DND-41 (cell line): ENCODE results near the gene FAM53A.

Experiments used
- ATAC-seq: fragments of 200-7000 bp; cut with Tn5 transposase; 3 replicates; pipeline ENCODE4 v1.9.1; 2021; ENCODE audit warnings: low read depth; ENCODE audit not compliant: insufficient read depth
- DNase-seq: peaks from one replicate; pipeline ENCODE4 v3.0.0-alpha.2; 2020
- H2AFZ ChIP-seq: 2 replicates; pipeline ENCODE4 v1.6.0; 2012; ENCODE audit warnings: low read depth, low read length
- H3K27ac ChIP-seq: 2 replicates; pipeline ENCODE4 v1.5.1; 2012; ENCODE audit warnings: low read length, inconsistent platforms
- H3K27me3 ChIP-seq: fragments of 200-600 bp; sonication (generic); 2 replicates; pipeline ENCODE4 v1.6.0; 2012; ENCODE audit warnings: low read length, mild to moderate bottlenecking, inconsistent platforms; ENCODE audit not compliant: insufficient read depth, poor library complexity
- H3K36me3 ChIP-seq: 2 replicates; pipeline ENCODE4 v1.5.1; 2012; ENCODE audit warnings: low read length, inconsistent platforms; ENCODE audit not compliant: insufficient read depth
- H3K4me1 ChIP-seq: 2 replicates; pipeline ENCODE4 v1.5.1; 2012; ENCODE audit warnings: mild to moderate bottlenecking, low read length; ENCODE audit not compliant: insufficient read depth
- H3K4me2 ChIP-seq: 2 replicates; pipeline ENCODE4 v1.6.0; 2012; ENCODE audit warnings: mild to moderate bottlenecking, moderate library complexity, low read length, inconsistent platforms; ENCODE audit not compliant: insufficient read depth
- H3K4me3 ChIP-seq, 2 experiments: fragments of 200-600 bp in 1 of 2; shearing (Covaris generic) in 1 of 2; 2 replicates each; pipeline ENCODE4 v1.5.1; 2012 to 2016; ENCODE audit warnings: inconsistent platforms in 2 of 2, low read length in 2 of 2, mild to moderate bottlenecking in 2 of 2, low read depth in 1 of 2, moderate library complexity in 1 of 2
- H3K79me2 ChIP-seq: 2 replicates; pipeline ENCODE4 v1.6.0; 2012; ENCODE audit warnings: low read length, inconsistent platforms; ENCODE audit not compliant: insufficient read depth
- H3K9ac ChIP-seq: 2 replicates; pipeline ENCODE4 v1.6.0; 2012; ENCODE audit warnings: low read depth, mild to moderate bottlenecking, inconsistent platforms, low read length, moderate library complexity
- H3K9me3 ChIP-seq: 2 replicates; pipeline ENCODE4 v1.5.1; 2012; ENCODE audit warnings: low read length, moderate library complexity, mild to moderate bottlenecking, inconsistent platforms; ENCODE audit not compliant: insufficient read depth, severe bottlenecking
- H4K20me1 ChIP-seq: 2 replicates; pipeline ENCODE4 v1.6.0; 2012; ENCODE audit warnings: low read length; ENCODE audit not compliant: insufficient read depth
- CTCF ChIP-seq: IDR thresholded peaks from 2 replicates; pipeline ENCODE4 v1.5.1; 2012; ENCODE audit warnings: borderline replicate concordance, low read length, moderate library complexity, mild to moderate bottlenecking; ENCODE audit not compliant: poor library complexity, severe bottlenecking; ENCODE audit errors: extremely low read depth
- EZH2 ChIP-seq: IDR thresholded peaks from 3 replicates; pipeline ENCODE4 v1.6.1; 2012; ENCODE audit warnings: borderline replicate concordance, low read depth, mild to moderate bottlenecking, moderate library complexity, low read length, inconsistent platforms; ENCODE audit not compliant: severe bottlenecking

FAM53A gene

GRCh38 chr4:1686440-1687036 is 2.4 kb upstream of the FAM53A start:
- H4K20me1 ChIP-seq, result peaks cover 9% of the 10 kb centered on the region
- no peak overlapping the region for H3K9ac ChIP-seq
- H3K36me3 ChIP-seq, result peaks cover 13% of the 10 kb centered on the region
- H3K4me1 ChIP-seq, result peaks cover 19% of the 10 kb centered on the region
- ATAC-seq, result no peak
- no peak overlapping the region for H3K27ac ChIP-seq
- H3K27me3 ChIP-seq, result no peaks in the 10 kb centered on the region
- no peak overlapping the region for H3K4me2 ChIP-seq
- no peaks in the 10 kb centered on the region for H3K79me2 ChIP-seq
- no peak overlapping the region for H2AFZ ChIP-seq
- no peak for DNase-seq
- H3K9me3 ChIP-seq, result no peaks in the 10 kb centered on the region
- TF ChIP-seq EZH2 (no peak), CTCF (no peak)
- H3K4me3 ChIP-seq, result no peak overlapping the region

- Histone ChIP-seq H4K20me1 (no peaks in the 10 kb centered on the region), H3K9me3 (no peaks in the 10 kb centered on the region), H3K36me3 (peaks cover 3% of the 10 kb centered on the region), H3K9ac (no peak overlapping the region), H3K4me1 (peaks cover 19% of the 10 kb centered on the region), H3K79me2 (no peaks in the 10 kb centered on the region), H3K4me2 (peak overlapping the region; percentile 82; the same call in 1 of the 2 replicates), H3K4me3 (no peak overlapping the region), H3K27me3 (no peaks in the 10 kb centered on the region), H3K27ac (no peak overlapping the region), H2AFZ (no peak overlapping the region)
- DNase-seq, result no peak
- no peak for ATAC-seq
- TF ChIP-seq CTCF (no peak), EZH2 (no peak)
These were observed 1.4 kb upstream of the FAM53A start for GRCh38 chr4:1685235-1686150.

GRCh38 chr4:1684506-1685234 is 557 bp upstream of the FAM53A start:
- H3K27ac ChIP-seq, result no peak overlapping the region
- peak overlapping the region; percentile 53 for H2AFZ ChIP-seq
- H3K4me1 ChIP-seq, result peaks cover 19% of the 10 kb centered on the region
- H3K4me2 ChIP-seq, result peak overlapping the region; percentile 82
- H3K9me3 ChIP-seq, result no peaks in the 10 kb centered on the region
- ATAC-seq (no peak; the same call in 2 of the 3 replicates), DNase-seq (no peak)
- H3K27me3 ChIP-seq, result no peaks in the 10 kb centered on the region
- peak overlapping the region in 1 of 2 experiments; percentile 61; a peak in 2 of 4 replicates for H3K4me3 ChIP-seq
- no peaks in the 10 kb centered on the region for H4K20me1 ChIP-seq
- TF ChIP-seq CTCF, result no peak
- TF ChIP-seq EZH2, result no peak
- peak overlapping the region; percentile 33 for H3K9ac ChIP-seq
- H3K79me2 ChIP-seq, result no peaks in the 10 kb centered on the region
- H3K36me3 ChIP-seq, result no peaks in the 10 kb centered on the region
